Large intestine (tissue), 3 donors: ENCODE data around the gene CMIP. TPM values are rescaled to one million over a fixed set of nuclear protein-coding genes. Genes with fewer than 3 reads are reported as not detected.

Experiments
- DNase-seq, 2 donors: peaks; one replicate each; pipeline versions ENCODE4 v3.0.0 to v3.0.0-alpha.2; 2013
- H3K27ac ChIP-seq: one replicate; pipeline ENCODE4 v1.5.1; 2013; ENCODE audit warnings: low read length
- H3K27me3 ChIP-seq: 2 replicates; pipeline ENCODE4 v1.6.1; 2013; ENCODE audit warnings: low read length; ENCODE audit not compliant: control insufficient read depth, insufficient read depth
- H3K36me3 ChIP-seq: 2 replicates; pipeline ENCODE4 v1.6.1; 2013; ENCODE audit warnings: low read length; ENCODE audit not compliant: control insufficient read depth, insufficient read depth
- H3K4me1 ChIP-seq: one replicate; pipeline ENCODE4 v1.6.1; 2013; ENCODE audit warnings: low read length; ENCODE audit not compliant: control insufficient read depth, insufficient read depth
- H3K4me3 ChIP-seq: one replicate; pipeline ENCODE4 v1.5.1; 2013; ENCODE audit warnings: low read length
- H3K9me3 ChIP-seq: one replicate; pipeline ENCODE4 v1.6.1; 2013; ENCODE audit warnings: mild to moderate bottlenecking, low read depth, low read length, moderate library complexity; ENCODE audit not compliant: control insufficient read depth
- WGBS: methylation state at CpG from one replicate; pipeline ENCODE4 v1.1.5; 2013; ENCODE audit warnings: low lambda C conversion rate; ENCODE audit not compliant: insufficient coverage; 5-methylcytosine and 5-hydroxymethylcytosine counted together
- polyA plus RNA-seq: library from polyadenylated mRNA; unstranded; fragments of 120-200 nt; gene quantifications from one replicate; pipeline ENCODE4 v1.2.1, GENCODE V29; 2013

Gene CMIP
- polyA plus RNA-seq, 1 donor: 64.5 TPM

DNA sequence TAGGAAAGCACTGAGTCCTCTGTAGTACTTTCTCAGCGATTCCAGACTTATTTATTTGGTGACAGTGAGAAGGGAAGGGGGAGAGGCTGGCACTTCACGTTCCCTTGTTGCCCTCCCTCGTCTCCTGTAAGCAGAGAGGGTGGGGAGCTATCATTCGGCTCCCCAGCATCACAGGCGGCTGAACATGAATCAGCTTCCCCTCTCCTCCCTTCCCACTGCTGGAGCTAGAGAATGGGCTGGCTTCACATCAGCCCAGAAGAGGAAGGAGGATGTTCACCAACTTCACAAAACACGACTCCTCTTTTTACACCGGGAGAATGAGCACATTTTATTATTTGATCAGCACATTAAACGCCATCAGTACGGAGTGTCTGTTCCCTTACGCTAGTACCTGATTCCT lies 6.7 kb upstream of the CMIP start:
- Histone ChIP-seq H3K36me3 (no peaks in the 10 kb centered on the region), H3K27me3 (peaks cover 2% of the 10 kb centered on the region), H3K4me3 (no peak overlapping the region), H3K27ac (no peak overlapping the region), H3K9me3 (no peaks in the 10 kb centered on the region), H3K4me1 (no peaks in the 10 kb centered on the region)
- no peak for DNase-seq
- WGBS: no CpG with 5 or more reads among the region's 10 CpGs

DNA sequence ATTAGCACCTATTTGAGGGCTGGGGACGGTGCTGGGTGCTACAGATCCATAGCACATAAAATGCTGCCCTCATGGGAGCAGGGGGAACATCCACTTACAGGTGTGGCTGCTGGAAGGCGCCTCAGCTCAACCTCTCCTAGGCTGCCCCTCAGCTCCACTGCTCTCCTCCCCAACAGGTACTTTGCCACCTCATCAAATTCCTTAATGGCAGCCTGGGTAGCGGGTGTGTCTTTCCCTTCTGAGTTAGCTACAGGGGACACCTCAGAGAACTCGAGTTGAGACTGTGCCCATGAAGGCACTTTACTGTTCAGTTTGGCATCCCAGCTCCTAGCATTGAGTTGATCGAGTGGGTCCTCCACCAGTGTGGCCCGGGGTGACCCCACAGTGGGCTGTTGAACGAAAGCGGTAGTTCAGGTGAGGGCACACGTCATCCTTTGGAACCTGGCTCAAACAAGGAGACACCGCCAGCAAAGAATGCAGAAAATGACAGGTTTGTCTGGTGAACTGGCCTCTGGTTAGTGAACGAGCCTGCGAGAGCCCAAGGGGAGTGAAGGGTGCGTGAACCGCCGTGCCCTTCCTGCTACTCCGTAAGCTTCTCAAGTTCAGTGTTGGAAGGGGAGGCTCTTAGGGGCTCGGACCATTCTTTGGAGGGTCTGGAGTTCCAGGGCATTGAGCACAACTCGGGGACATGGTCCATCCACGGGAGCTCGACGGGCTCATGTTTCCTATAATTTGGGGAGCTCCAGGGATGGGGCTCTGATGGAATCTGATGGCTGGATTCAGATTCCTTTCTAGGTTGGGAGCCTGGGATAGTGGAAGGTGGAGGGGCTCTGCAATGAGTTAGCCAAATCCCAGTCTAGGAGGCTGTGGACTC lies 3.5 kb upstream of the CMIP start:
- Histone ChIP-seq H3K36me3 (no peaks in the 10 kb centered on the region), H3K4me1 (peaks cover 9% of the 10 kb centered on the region), H3K9me3 (no peaks in the 10 kb centered on the region), H3K27me3 (peaks cover 2% of the 10 kb centered on the region), H3K27ac (no peak overlapping the region), H3K4me3 (no peak overlapping the region)
- no CpG with 5 or more reads among the region's 21 CpGs for WGBS
- no peak for DNase-seq

DNA sequence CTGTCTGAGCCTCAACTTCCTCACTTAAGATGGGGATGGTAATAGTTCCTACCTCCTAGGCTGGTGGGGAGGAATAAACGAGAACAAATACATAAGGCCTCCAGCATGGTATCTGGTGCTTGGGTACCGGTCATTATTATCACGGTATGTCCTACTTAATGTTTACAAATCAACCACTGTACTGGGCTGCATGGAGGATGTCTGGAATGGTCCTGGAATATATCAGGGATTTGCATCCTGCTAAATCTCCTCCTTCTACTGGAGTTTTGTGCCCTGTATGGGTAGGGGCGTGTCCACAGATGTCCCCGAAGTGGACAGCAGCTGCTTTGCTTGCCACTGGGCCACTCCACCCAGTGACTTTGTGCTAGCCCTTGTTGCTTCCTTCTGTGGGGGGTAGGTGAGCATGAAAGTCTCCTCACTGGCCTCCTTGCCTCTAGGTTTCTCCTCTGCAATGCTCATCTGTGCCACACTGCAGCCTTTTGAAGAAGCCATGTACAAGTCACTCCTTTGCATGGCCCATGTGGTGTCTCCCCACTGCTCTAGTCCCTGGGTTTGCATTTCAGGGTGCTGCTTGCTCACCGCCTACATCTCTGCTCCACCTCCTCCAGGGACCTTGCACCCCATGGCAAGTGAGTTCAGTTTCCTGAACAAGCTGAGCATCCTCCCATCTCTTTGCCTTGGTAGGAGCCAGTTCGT lies 2.2 kb upstream of the CMIP start:
- peaks cover 9% of the 10 kb centered on the region for H3K4me1 ChIP-seq
- H3K4me3 ChIP-seq: no peak overlapping the region
- WGBS: 100% methylated on average over 1 of the region's 7 CpGs
- no peaks in the 10 kb centered on the region for H3K36me3 ChIP-seq
- no peaks in the 10 kb centered on the region for H3K9me3 ChIP-seq
- DNase-seq: no peak
- peaks cover 2% of the 10 kb centered on the region for H3K27me3 ChIP-seq
- H3K27ac ChIP-seq: no peak overlapping the region

DNA sequence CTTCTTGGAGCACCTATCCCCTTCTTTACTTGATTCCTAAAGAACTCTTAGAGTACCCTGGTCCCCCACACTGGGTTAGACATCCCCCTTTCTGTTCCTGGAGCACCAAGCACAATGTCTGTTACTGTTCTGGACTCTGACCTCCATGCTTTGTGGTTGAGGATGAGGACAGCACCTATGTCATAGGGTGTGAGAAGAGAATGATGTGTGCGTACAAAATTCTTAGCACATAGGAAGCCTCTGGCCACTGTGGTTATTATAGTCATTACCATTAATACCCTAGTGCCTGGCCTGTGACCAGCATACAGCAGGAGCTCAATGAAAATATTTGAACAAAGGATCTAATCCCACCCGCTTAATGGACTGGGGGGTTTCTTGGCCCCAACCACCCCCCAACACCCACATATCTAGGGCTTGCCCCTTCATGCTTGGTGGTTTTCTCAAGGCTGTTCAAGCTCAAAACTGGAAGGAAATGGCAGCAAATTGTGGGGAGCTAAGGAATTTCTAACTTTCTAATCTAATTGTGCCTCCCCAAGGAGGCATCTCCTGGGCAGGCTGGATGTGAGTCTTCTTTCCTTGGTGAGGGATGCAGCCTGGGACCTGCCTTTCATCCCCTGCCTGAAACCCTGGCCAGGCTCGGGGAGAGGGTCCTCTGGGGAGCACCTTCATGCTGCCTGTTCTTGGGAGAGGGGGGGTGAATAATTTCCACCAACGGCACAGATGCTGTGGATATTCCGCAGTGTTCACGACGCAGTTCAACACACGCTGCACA lies 1.5 kb upstream of the CMIP start:
- WGBS: no CpG with 5 or more reads among the region's 8 CpGs
- Histone ChIP-seq H3K27ac (peak overlapping the region; percentile 48), H3K36me3 (no peaks in the 10 kb centered on the region), H3K4me1 (peaks cover 15% of the 10 kb centered on the region), H3K9me3 (no peaks in the 10 kb centered on the region), H3K27me3 (peaks cover 2% of the 10 kb centered on the region), H3K4me3 (no peak overlapping the region)
- peak in 1 of 2 donors; percentile 72 for DNase-seq

DNA sequence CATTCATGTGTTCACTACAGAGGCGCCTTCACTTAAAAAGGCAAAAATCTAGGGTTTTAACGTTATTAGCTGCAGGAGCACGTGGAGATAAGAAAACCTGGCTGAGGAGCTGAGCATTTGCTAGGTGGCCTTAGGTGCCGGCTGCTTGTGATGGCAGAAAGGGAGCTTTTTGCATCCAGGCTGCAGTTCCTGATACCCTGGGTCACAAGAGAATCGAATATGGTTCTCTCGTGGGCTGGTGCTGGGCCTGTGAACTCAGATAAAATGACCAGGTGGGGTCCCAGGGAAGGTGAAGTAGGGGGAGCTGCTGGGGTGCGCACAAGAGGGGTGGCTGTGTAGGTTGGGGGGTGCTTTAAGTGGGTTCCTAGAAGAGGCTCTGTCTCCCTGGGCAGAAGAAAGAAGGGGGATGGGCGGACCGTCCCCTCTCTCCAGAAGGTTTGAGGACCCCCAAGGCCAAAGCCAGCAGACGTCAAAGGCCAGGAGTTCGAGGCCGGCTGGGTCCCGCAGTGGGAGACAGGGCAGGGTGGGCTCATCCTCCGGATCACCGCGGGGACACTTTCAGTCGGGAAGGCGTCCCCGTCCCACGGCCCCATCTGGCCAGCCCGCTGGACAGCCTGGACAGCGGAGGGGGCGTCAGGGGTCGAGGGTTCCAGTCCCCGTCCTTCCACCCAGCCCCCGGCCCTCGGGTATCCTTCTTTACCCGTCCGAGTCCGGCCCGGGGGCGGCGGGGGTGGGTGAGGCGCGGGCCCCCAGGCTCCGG lies 740 bp upstream of the CMIP start:
- WGBS: no CpG with 5 or more reads among the region's 36 CpGs
- Histone ChIP-seq H3K4me3 (peak overlapping the region; percentile 65), H3K36me3 (no peaks in the 10 kb centered on the region), H3K9me3 (no peaks in the 10 kb centered on the region), H3K27ac (peak overlapping the region; percentile 48), H3K4me1 (peaks cover 23% of the 10 kb centered on the region), H3K27me3 (no peaks in the 10 kb centered on the region)
- peak in 1 of 2 donors; percentile 65 for DNase-seq

DNA sequence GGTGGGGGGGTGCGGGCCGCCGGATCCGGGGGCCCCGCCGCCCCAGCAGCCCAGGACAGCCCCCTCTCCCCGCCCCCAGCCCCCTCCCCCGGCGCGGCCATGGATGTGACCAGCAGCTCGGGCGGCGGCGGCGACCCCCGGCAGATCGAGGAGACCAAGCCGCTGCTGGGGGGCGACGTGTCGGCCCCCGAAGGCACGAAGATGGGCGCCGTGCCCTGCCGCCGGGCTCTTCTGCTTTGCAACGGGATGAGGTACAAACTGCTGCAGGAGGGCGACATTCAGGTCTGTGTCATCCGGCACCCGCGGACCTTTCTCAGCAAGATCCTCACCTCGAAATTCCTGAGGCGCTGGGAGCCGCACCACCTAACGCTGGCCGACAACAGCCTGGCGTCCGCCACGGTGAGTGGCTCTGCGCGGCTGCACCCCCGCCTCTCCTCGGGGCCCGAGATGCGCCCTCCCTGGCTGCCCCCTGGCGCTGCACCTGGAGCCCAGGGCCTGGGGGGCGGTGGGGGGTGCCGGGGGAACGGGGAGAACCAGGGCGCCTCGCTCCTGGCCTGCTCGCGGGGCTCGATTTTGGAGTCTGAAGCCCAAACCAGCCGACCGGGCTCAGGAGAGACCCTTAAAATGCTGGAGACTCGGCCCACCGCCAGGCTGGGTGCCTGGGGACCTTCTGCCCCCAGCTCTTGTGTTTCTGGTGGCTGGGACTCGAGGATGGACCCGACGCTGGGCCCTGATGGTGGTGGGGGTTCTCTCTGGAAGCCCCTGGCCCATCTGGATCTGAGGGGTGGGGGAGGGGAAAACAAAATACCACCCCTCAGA lies 744 bp downstream of the CMIP start:
- no CpG with 5 or more reads among the region's 62 CpGs for WGBS
- H3K27me3 ChIP-seq: no peaks in the 10 kb centered on the region
- peak in 1 of 2 donors; percentile 64 for DNase-seq

DNA sequence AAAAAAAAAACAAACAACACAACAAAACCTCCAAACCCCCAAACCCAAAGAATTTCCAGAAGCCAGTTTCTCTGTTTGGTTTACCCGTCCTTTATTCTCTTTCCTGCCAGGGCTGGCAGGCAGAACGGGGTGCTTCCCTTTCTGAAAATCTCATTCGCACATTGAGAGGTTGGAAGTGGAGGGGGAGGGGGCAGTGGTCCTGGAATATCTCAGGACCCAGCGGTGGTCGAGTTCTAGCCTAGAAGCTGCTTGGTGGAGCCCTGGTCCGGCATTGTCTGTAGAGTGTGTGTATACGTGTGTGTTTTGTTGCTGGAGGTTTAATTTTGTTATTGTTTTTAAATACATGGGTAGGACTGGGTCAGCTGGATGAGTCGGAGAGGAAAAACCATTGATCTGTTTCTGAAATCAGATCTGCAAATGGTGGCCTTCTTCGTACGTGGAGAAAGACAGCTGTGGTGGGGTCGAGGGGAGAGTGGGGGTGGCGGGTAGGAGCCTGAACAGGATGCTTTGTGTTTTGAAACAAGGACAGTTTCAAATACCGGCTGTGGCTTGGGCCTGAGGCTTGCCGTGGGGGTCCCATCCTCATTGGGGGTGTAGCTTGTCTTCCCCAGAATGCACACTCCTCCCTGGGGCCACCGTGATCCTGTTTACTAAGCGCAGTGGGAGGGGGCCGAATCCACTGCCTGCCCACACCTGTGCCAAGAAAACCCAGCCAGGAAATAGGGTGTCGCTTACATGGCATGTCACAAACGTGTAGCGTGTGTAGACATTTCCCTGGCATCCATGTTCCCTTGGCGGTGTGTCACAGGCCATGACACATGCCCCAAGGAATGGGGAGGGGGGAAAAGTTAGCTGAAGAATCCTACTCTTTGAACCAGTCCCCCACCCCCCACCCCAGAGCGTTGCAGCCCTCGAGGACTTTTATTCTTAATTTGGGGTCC lies 1.6 kb downstream of the CMIP start:
- Histone ChIP-seq H3K27ac (peak overlapping the region; percentile 98), H3K4me3 (peak overlapping the region; percentile 80), H3K4me1 (peaks cover 45% of the 10 kb centered on the region), H3K36me3 (no peaks in the 10 kb centered on the region), H3K27me3 (no peaks in the 10 kb centered on the region), H3K9me3 (no peaks in the 10 kb centered on the region)
- WGBS: no CpG with 5 or more reads among the region's 23 CpGs
- peak in 1 of 2 donors; percentile 75 for DNase-seq

More for the DNA sequence above, 744 bp downstream of the CMIP start:
- no peaks in the 10 kb centered on the region for H3K9me3 ChIP-seq
- no peaks in the 10 kb centered on the region for H3K36me3 ChIP-seq
- H3K27ac ChIP-seq: peak overlapping the region; percentile 98
- peaks cover 37% of the 10 kb centered on the region for H3K4me1 ChIP-seq
- peak overlapping the region; percentile 80 for H3K4me3 ChIP-seq

DNA sequence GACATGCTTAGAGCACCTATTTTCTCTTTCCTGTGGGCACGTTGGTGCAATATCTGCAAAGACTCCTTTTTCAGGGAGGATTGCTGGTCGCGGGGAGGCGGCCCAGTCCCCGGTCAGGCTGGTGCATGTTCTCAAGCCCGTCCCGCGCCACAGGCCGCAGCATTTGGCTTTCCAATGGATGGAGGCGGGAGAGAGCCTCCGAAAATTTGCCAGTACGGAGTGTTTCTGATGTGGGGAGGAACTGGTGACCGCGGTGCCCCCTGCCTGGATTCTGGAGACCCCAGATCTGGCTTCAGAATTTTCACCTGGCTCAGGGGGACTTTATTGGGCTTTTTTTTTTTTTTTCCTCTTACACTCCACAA lies 2.3 kb downstream of the CMIP start:
- DNase-seq: no peak
- H3K4me1 ChIP-seq: peaks cover 52% of the 10 kb centered on the region
- no peaks in the 10 kb centered on the region for H3K27me3 ChIP-seq
- peak overlapping the region; percentile 98 for H3K27ac ChIP-seq
- H3K4me3 ChIP-seq: peak overlapping the region; percentile 80
- WGBS: 43% methylated on average over 2 of the region's 14 CpGs
- no peaks in the 10 kb centered on the region for H3K9me3 ChIP-seq
- no peaks in the 10 kb centered on the region for H3K36me3 ChIP-seq
